SK-N-DZ (cell line): ENCODE data around the gene CCNL2.
"Not testable (repeated sequence)": the region's sequence is repeated elsewhere in the genome, so short reads cannot be mapped to it uniquely, and the experiment has no call there.

Experiments used
- DNase-seq: peaks from one replicate; pipeline ENCODE4 v3.0.0-alpha.2; 2015; ENCODE audit warnings: low spot score

The CCNL2 gene

GRCh38 chr1:1399872-1400575 lies 889 bp upstream of the CCNL2 start:
- DNase-seq, result no peak

GRCh38 chr1:1398677-1399186 lies 403 bp downstream of the CCNL2 start:
- no peak for DNase-seq

GRCh38 chr1:1397839-1398523 lies 1.2 kb downstream of the CCNL2 start:
- no peak for DNase-seq

- no peak for DNase-seq
Observed at GRCh38 chr1:1395166-1395565, 4.0 kb downstream of the CCNL2 start.

GRCh38 chr1:1394116-1394515 lies 5.0 kb downstream of the CCNL2 start:
- no peak for DNase-seq

GRCh38 chr1:1393428-1393827 lies 5.7 kb downstream of the CCNL2 start:
- no peak for DNase-seq

- no peak for DNase-seq
Observed at GRCh38 chr1:1393014-1393413, 6.1 kb downstream of the CCNL2 start.

- no peak for DNase-seq
Observed at GRCh38 chr1:1391225-1391624, 7.9 kb downstream of the CCNL2 start.

GRCh38 chr1:1390675-1391074 lies 8.5 kb downstream of the CCNL2 start:
- no peak for DNase-seq

- no peak for DNase-seq
Observed at GRCh38 chr1:1388078-1388472, 11.1 kb downstream of the CCNL2 start.

- no peak for DNase-seq
Observed at GRCh38 chr1:1387098-1388077, 11.7 kb downstream of the CCNL2 start.

- no peak for DNase-seq
Observed at GRCh38 chr1:1385931-1386330, 13.2 kb downstream of the CCNL2 start.

- DNase-seq, result not testable (repeated sequence)
Observed at GRCh38 chr1:1385339-1385738, 13.8 kb downstream of the CCNL2 start.

GRCh38 chr1:1381294-1381693 lies 17.8 kb downstream of the CCNL2 start:
- DNase-seq, result no peak

- no peak for DNase-seq
Observed at GRCh38 chr1:1380860-1381259, 18.3 kb downstream of the CCNL2 start.

GRCh38 chr1:1377540-1378205 lies 21.5 kb downstream of the CCNL2 start:
- no peak for DNase-seq

GRCh38 chr1:1376551-1377226 lies 22.4 kb downstream of the CCNL2 start:
- no peak for DNase-seq

GRCh38 chr1:1374929-1375662 lies 24.0 kb downstream of the CCNL2 start, which contains the start of gene AURKAIP1:
TSS of gene AURKAIP1 (minus strand) at chr1:1375207. CDS start at chr1:1374756, 451 bp downstream.
- peak; percentile 99 for DNase-seq

- DNase-seq, result no peak
Observed at GRCh38 chr1:1374589-1374928, 24.6 kb downstream of the CCNL2 start.
